NCI-H146 treated with DMSO at 0.1 percent for 48 hours (cell line): ENCODE data around the gene CDH20.

Experiments used
- DNase-seq: peaks from one replicate; lab custom pipeline; 2025; ENCODE audit not compliant: unreplicated experiment; lab: John Stamatoyannopoulos, UW

The CDH20 gene

GRCh38 chr18:61572084-61572655 lies 238.9 kb downstream of the CDH20 start:
- no peak for DNase-seq

GRCh38 chr18:61572871-61573270 lies 239.6 kb downstream of the CDH20 start:
- no peak for DNase-seq

- no peak for DNase-seq
Observed at GRCh38 chr18:61574665-61575064, 241.4 kb downstream of the CDH20 start.

- no peak for DNase-seq
Observed at GRCh38 chr18:61575419-61575818, 242.2 kb downstream of the CDH20 start.

- no peak for DNase-seq
Observed at GRCh38 chr18:61578846-61579245, 245.6 kb downstream of the CDH20 start.

GRCh38 chr18:61579581-61579980 lies 246.4 kb downstream of the CDH20 start:
- DNase-seq: peak; percentile 27

GRCh38 chr18:61580046-61580445 lies 246.8 kb downstream of the CDH20 start:
- DNase-seq: no peak

- peak; percentile 64 for DNase-seq
Observed at GRCh38 chr18:61581578-61582201, 248.5 kb downstream of the CDH20 start.

- no peak for DNase-seq
Observed at GRCh38 chr18:61582202-61582710, 249.0 kb downstream of the CDH20 start.

GRCh38 chr18:61583548-61583947 lies 250.3 kb downstream of the CDH20 start:
- DNase-seq: no peak

GRCh38 chr18:61587865-61588264 lies 254.6 kb downstream of the CDH20 start:
- DNase-seq: no peak

- no peak for DNase-seq
Observed at GRCh38 chr18:61589053-61589723, 256.0 kb downstream of the CDH20 start.

- no peak for DNase-seq
Observed at GRCh38 chr18:61589724-61590065, 256.5 kb downstream of the CDH20 start.

GRCh38 chr18:61591253-61591652 lies 258.0 kb downstream of the CDH20 start:
- no peak for DNase-seq

GRCh38 chr18:61595615-61596251 lies 262.5 kb downstream of the CDH20 start:
- no peak for DNase-seq

GRCh38 chr18:61596296-61596695 lies 263.1 kb downstream of the CDH20 start:
- DNase-seq: no peak

GRCh38 chr18:61597316-61597715 lies 264.1 kb downstream of the CDH20 start:
- DNase-seq: no peak

- DNase-seq: no peak
Observed at GRCh38 chr18:61600422-61600821, 267.2 kb downstream of the CDH20 start.

- no peak for DNase-seq
Observed at GRCh38 chr18:61602836-61603235, 269.6 kb downstream of the CDH20 start.
